HG03175 (cell line): ENCODE results near the gene LUZP1.

Experiments
- ATAC-seq: cut with Tn5 transposase; IDR thresholded peaks from one replicate; pipeline ENCODE4 v1.9.1; 2021; ENCODE audit warnings: mild to moderate bottlenecking, moderate library complexity; ENCODE audit not compliant: unreplicated experiment

Gene LUZP1

DNA sequence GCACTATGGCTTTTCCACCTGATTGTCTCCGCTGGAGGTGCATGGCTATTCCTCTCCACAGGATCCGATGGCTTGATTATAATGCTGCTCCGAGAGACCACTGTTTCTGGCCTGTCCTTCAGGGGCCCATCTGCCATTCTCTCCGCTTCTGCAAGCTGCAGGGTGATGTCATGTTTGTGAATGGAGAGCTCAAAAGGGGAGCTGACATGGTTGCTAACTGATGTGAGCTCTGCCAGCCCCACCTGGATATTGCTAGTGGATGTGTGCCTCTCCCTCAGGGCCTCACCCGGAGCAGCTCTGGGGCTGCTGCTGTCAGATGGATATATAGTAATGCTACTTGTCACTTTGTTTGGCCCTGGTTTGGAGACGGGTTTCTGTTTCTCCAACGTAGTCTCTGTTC lies 77.1 kb downstream of the LUZP1 start:
- ATAC-seq: no peak

- ATAC-seq: no peak
These were observed 78.6 kb downstream of the LUZP1 start for GRCh38 chr1:23090056-23090455.

DNA sequence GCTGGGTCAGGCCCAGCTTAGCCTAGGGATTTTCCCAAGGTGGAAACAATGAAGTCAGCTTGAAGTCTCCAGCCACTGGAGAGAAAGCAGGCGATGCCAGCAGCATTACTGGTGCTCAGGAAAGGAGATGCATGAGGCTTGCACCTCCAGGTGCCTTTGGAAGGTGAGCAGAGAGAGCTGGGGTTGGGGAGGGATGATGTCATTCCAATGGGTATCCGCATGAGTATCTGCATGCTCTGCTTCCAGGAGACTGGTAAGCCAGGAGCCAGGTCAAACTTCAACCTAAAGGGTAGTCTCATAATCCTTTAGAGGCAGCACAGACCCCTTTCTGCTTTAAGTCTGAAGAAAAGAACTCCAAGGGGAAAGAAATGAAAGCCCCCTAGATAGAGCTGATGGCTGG lies 80.6 kb downstream of the LUZP1 start:
- no peak for ATAC-seq

DNA sequence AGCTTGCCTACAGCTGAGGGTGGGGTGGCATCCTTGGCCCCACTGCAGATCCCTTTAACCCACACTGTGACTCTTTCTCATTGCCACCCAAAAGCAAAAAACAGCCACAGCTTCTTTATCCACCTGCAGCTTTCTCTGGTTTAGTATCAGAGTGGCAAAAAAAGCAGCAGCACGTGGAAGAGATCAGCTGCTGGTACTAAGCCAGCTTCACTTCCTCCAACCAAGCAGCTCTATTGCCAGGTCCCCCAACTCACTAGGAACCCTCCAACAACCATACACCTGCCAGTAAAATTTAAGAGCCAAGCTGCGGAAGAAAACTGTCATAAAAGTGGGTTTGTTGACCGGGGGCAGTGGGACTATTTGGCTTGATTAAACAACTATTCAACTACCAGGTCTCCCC lies 83.0 kb downstream of the LUZP1 start:
- no peak for ATAC-seq

DNA sequence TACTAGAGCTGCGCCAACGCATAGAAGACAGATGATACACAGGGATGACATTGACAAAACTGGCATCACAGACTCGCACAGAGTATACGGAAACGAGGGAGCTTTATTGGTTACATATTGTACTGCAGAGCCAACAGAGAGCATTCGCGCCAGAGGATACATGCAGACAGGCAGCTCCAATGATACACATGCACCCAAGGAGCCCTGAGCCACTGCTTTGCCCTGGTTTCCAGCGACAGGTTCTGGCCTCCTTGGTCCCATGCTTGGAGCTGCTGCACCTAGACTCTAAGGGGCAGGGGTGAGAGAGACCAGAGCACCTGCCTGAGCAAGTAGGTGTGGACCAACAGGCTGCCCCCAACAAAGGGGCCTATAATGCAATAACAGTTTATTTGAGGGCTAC lies 83.8 kb downstream of the LUZP1 start:
- no peak for ATAC-seq

DNA sequence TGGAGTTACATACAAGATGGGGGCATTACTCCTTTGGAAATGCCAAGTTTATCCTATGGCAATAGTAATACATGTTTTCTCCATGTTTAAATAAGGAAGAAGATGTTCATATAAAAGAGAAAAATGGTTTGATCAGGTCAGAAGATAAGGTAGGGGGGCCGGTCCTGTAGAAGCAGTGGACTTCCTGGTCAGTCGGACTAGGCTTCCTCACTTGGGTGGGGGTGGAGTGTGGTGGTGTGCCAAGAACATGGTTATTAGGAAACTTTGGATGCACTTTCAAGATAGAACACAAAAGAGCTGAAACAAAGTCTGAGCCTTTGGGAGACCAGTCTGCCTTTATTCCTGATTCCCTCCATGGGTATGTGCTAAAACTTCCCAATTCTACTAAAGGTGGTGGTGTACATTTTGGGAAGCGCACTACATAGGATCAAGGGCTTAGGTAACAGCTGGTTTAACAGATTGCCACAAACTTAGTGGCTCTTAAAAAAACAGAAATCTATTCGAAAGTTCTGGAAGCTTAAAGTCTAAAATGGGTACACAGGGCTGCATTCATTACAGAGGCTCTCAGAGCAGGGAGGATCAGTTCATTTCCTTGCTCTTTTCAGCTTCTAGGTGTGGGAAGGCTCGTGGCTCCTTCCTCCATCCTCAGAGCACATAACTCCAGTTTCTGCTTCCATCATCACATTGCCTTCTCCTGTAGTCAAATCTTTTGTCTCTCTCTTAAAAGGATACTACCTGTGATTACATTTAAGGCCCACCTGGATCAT lies 84.8 kb downstream of the LUZP1 start:
- ATAC-seq: no peak

GRCh38 chr1:23081376-23081775 lies 87.3 kb downstream of the LUZP1 start:
- ATAC-seq: no peak

DNA sequence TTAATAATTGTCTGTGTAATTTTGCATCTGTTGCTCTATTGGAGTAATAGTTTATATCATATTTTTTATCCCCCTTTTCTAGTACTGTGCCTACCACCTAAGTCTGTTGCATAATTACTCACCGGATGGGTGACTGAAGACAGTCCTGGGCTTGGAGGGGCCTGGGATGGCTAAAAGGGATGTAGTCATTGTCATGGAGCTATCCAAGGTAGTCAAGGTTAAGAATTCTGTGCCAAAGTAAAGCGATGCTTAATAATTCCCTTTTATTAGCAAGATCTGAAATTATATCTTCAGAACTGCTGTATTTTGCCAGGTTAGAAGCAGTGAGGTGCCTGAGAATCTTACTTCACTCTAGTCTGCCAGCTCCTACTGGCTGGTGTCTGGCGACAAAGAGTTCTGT lies 87.8 kb downstream of the LUZP1 start:
- no peak for ATAC-seq

DNA sequence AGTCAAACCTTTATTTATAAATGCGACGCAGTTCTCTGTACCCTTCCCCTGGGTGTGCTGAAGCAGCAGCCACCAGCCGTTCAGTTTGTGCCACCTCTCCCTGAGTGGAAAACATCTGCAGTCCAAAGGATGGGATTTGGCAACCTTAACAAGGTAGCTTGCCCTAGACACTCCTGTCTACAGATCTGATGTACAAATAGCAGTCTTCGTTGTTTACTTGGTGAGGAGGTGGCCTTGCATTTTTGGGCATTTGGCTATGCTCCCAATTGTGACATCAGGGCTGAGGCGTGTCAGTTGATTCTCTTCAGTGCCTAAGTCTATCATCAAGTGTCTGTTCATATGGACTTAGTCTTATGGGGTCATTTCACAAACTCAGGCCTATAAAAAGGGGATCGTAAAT lies 89.6 kb downstream of the LUZP1 start:
- no peak for ATAC-seq

DNA sequence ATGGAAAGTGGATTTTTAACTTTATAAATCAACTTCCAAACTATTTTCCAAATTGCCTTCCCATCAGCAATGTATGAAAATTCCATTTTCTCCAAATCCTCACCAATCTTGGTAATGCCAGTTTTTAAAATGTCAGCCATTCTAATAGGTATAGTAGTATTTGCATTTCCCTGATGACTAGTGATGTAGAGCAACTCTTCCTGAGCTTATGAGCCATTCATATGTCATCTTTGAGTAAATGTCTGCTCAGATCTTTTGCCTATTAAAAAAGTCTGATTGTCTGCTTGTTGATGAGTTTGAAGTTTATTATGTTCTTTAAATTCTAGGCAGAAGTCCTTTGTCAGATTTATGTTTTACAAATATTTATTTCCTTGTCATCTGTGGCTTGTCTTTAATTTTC lies 94.6 kb downstream of the LUZP1 start:
- no peak for ATAC-seq

DNA sequence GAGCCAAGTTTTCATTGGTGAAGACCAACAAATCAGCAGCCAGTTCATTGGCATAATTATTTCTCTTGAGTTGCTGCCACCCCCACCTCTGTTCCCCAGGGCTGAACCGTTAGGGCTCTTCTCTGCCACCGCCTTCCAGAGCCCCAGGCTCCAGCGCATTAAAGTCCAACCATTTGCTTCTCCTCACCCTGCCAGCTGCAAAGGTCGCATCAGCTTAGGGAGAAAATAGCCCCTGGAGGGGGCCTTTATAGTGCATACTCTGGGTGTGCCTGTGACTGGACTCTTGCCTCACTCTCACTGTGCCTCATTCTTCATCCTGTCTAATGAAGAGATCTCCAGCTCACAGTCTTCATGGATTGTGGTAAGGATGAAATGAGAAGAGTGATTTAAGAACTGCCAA lies 99.0 kb downstream of the LUZP1 start:
- no peak for ATAC-seq

GRCh38 chr1:23069149-23069548 lies 99.5 kb downstream of the LUZP1 start:
- ATAC-seq: no peak

GRCh38 chr1:23066075-23066474 lies 102.6 kb downstream of the LUZP1 start:
- ATAC-seq: no peak

DNA sequence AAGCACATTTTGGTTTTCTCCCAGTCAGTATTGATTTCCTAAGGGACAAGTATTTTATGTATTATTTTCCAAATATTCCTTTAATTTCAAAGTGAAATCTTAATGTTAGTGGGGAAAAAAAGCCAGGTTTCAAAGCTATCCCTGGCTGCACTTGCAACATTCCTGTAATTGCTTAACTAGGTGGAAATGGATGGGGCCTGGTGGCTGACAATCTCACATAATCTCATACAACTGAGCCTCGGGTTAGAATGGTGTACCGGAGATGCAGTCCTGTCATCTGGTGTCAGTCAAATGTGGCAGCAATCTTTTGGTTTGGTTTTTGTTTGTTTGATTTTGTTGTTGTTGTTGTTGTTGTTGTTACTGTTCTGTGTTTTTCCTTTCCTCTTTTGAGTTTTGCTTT lies 103.3 kb downstream of the LUZP1 start:
- ATAC-seq: no peak

- ATAC-seq: no peak
These were observed 106.4 kb downstream of the LUZP1 start for GRCh38 chr1:23062271-23062670.

DNA sequence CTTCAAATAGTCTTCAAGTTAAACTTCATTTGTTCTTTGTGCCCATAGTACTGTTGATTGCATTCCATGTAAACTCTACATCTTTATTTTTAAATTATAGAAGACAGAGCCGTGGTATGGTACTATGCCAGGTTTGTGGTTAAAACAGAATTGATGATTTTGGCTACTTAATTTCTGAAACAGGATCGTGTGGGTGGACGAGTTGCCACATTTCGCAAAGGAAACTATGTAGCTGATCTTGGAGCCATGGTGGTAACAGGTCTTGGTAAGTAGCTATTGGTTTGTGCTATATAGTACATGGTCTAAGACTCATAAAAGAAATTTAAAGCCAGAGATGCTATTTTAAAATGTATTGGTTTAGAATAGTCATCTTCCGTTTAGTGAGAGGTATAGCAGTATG lies 111.4 kb downstream of the LUZP1 start:
- ATAC-seq: no peak

DNA sequence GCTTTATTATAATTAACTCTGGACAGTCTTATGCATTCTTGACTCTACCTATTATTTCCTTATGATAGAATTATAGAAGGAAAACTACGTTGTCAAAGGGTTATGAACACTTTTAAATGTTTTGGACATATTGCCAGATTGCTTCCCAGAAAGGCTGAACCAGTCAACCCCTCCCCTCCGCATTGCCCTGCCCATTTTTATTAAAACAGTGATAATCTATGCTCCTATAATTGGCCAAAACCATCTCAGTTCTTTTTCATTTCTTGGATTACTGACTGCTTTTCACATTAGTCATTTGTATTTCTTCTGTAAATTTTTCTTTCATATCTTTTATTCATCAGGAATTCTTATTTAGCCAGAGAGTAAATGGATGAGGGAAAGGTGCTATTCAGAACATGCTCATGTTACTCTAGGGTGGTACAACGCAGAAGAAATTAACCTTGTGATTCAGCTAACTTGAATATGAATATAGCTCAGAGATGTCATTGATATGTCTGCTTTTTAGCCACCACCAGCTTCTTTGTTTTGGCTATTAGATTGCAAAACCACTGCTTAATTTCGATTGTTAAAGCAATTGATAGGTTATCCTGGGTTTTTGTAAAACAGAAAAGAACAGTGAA lies 117.3 kb downstream of the LUZP1 start:
- ATAC-seq: no peak

- ATAC-seq: no peak
These were observed 118.5 kb downstream of the LUZP1 start for GRCh38 chr1:23050201-23050600.

DNA sequence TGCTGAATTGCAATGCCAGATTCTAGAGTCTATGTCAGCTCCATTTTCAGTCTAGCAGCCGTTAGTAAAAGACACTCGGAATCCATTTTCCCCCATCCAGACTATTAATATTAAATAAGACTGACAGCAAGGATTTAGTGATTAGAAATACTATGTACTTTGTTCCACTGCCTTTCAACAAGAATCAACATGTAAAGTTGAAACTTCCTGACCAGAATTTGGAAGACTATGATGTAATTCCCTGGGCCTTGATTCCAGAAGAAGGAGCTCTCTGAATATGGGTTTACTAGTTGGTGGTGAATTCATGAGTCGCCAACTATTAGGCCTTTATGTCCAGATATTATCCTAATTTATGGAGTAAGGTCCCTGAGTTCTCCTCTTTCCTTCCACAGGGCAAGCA lies 124.6 kb downstream of the LUZP1 start:
- no peak for ATAC-seq

- ATAC-seq: no peak
These were observed 128.1 kb downstream of the LUZP1 start for GRCh38 chr1:23040509-23040908.

DNA sequence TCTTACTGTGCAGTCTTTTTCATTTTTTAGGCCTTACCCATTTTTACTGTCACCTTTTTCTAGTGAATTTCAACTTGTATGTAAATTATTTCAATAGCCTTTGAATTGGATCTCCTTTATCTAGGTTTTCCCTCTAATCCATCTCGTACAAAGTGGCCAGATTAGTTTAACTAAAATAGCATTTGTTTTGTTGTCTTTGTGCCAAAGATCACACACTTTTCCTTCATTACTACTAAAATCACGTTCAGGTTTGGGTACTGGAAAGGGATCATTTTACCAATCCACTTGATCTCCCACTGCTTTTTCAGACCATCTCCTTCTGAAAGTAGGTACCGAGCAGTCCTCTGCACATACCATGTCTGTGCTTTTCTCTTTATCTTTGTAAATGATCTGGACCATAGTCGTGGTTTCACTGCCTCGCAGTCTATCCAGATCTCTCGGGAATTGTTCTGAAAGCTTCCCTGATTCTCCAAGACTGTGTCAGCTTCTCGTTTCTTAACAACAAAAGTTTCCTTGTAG lies 129.3 kb downstream of the LUZP1 start:
- no peak for ATAC-seq

- no peak for ATAC-seq
These were observed 131.4 kb downstream of the LUZP1 start for GRCh38 chr1:23037081-23037740.
